DMS 273 treated with DMSO at 0.1 percent for 48 hours (cell line): Measurements from ENCODE around the gene DAB2IP.

Experiments
- DNase-seq: peaks from one replicate; lab custom pipeline; 2025; lab: John Stamatoyannopoulos, UW

Gene DAB2IP

GRCh38 chr9:121662891-121663580 is 11.6 kb downstream of the DAB2IP start:
- no peak for DNase-seq

- no peak for DNase-seq
These were observed 12.2 kb downstream of the DAB2IP start for GRCh38 chr9:121663591-121663990.

- DNase-seq: no peak
These were observed 14.9 kb downstream of the DAB2IP start for GRCh38 chr9:121666294-121666693.

GRCh38 chr9:121667214-121667613 is 15.8 kb downstream of the DAB2IP start:
- DNase-seq: no peak

- DNase-seq: no peak
These were observed 16.5 kb downstream of the DAB2IP start for GRCh38 chr9:121667890-121668289.

GRCh38 chr9:121670431-121670830 is 19.0 kb downstream of the DAB2IP start:
- DNase-seq: no peak

- DNase-seq: no peak
These were observed 20.2 kb downstream of the DAB2IP start for GRCh38 chr9:121671612-121672155.

- no peak for DNase-seq
These were observed 20.8 kb downstream of the DAB2IP start for GRCh38 chr9:121672213-121672612.

- DNase-seq: no peak
These were observed 21.6 kb downstream of the DAB2IP start for GRCh38 chr9:121672986-121673385.

- no peak for DNase-seq
These were observed 22.1 kb downstream of the DAB2IP start for GRCh38 chr9:121673576-121673975.

- no peak for DNase-seq
These were observed 22.6 kb downstream of the DAB2IP start for GRCh38 chr9:121674017-121674416.

- no peak for DNase-seq
These were observed 23.5 kb downstream of the DAB2IP start for GRCh38 chr9:121674952-121675351.

GRCh38 chr9:121675381-121675780 is 23.9 kb downstream of the DAB2IP start:
- DNase-seq: no peak

- DNase-seq: no peak
These were observed 24.8 kb downstream of the DAB2IP start for GRCh38 chr9:121675969-121676822.

- DNase-seq: no peak
These were observed 25.5 kb downstream of the DAB2IP start for GRCh38 chr9:121676926-121677325.

GRCh38 chr9:121678501-121679022 is 27.1 kb downstream of the DAB2IP start:
- DNase-seq: no peak

GRCh38 chr9:121679901-121680635 is 28.6 kb downstream of the DAB2IP start:
- DNase-seq: no peak

- no peak for DNase-seq
These were observed 30.0 kb downstream of the DAB2IP start for GRCh38 chr9:121681404-121681803.

- no peak for DNase-seq
These were observed 30.8 kb downstream of the DAB2IP start for GRCh38 chr9:121682201-121682600.

GRCh38 chr9:121682926-121683515 is 31.6 kb downstream of the DAB2IP start:
- no peak for DNase-seq

- DNase-seq: no peak
These were observed 32.2 kb downstream of the DAB2IP start for GRCh38 chr9:121683652-121684051.
